Adrenal gland (tissue), 12 donors: ENCODE results near the gene OR8B12. TPM values are rescaled to one million over a fixed set of nuclear protein-coding genes. Genes with fewer than 3 reads are reported as not detected.

Experiments used
- DNase-seq, 7 donors: peaks; one replicate each; pipeline ENCODE4 v3.0.0-alpha.2; 2019 to 2020
- H3K27ac ChIP-seq, 5 donors: fragments of 200-600 bp; sonication (generic) in 4 of 5; 1 replicate in 3 of 5; 2 replicates in 2 of 5; pipeline versions ENCODE4 v1.5.1 to v1.8.0; 2016 to 2020; ENCODE audit warnings: mild to moderate bottlenecking in 1 of 5
- H3K27me3 ChIP-seq: fragments of 200-600 bp; 2 replicates; pipeline ENCODE4 v1.8.0; 2021
- H3K36me3 ChIP-seq, 2 donors: fragments of 200-600 bp; replicated peaks in 1 of 2; 1 replicate in 1 of 2; 2 replicates in 1 of 2; pipeline versions ENCODE4 v1.5.1 to v1.8.0; 2018 to 2022
- H3K4me1 ChIP-seq, 2 donors: fragments of 200-600 bp; replicated peaks in 1 of 2; 1 replicate in 1 of 2; 2 replicates in 1 of 2; pipeline versions ENCODE4 v1.5.1 to v1.8.0; 2018 to 2021
- H3K4me3 ChIP-seq, 4 donors: fragments of 200-600 bp; sonication (generic) in 3 of 4; one replicate each; pipeline ENCODE4 v1.5.1; 2016 to 2018
- H3K9me3 ChIP-seq, 3 donors: fragments of 200-600 bp; sonication (generic) in 1 of 3; replicated peaks in 1 of 3; 1 replicate in 2 of 3; 2 replicates in 1 of 3; pipeline versions ENCODE4 v1.5.1 to v1.8.0; 2016 to 2021
- CTCF ChIP-seq, 6 experiments: fragments of 450-650 bp in 4 of 6; fragments of 200-600 bp in 2 of 6; sonication (generic) in 1 of 6; IDR thresholded peaks; 1 replicate in 5 of 6; 2 replicates in 1 of 6; pipeline versions ENCODE4 v1.5.1 to v1.8.0; 2016 to 2021; ENCODE audit warnings: antibody characterized with exemption in 6 of 6, mild to moderate bottlenecking in 2 of 6, moderate library complexity in 1 of 6
- POLR2A ChIP-seq, 2 donors: fragments of 450-650 bp; IDR thresholded peaks; one replicate each; pipeline ENCODE4 v1.6.1; 2017; ENCODE audit warnings: antibody characterized with exemption in 2 of 2, mild to moderate bottlenecking in 2 of 2, moderate library complexity in 1 of 2
- WGBS, 4 donors: extraction: QIAGEN DNeasy Blood & Tissue Kit in 2 of 4; methylation state at CpG; one replicate each; pipeline versions ENCODE4 v1.1.5 to v1.1.7; 2013 to 2017; 5-methylcytosine and 5-hydroxymethylcytosine counted together
- intact Hi-C, 2 donors: fragments of 100-400 bp; cut with DNase I; formaldehyde crosslinking; loops; one replicate each; pipeline versions ENCODE4 v1.14.1 to v1.15.0; 2022 to 2023
- polyA plus RNA-seq, 3 donors: library from polyadenylated mRNA; stranded (reverse); fragments of 200-250 nt in 2 of 3; fragments of 350-450 nt in 1 of 3; fragmentation: Illumina TruSeq in 1 of 3; extraction: RNeasy Lipid Tissue Mini Kit (QIAGEN cat#74804) in 1 of 3; gene quantifications; one replicate each; pipeline ENCODE4 v1.2.3, GENCODE V29; 2013 to 2014
- total RNA-seq, 9 donors: library from RNA; depleted of rRNA in 4 of 9; stranded (reverse); fragments of >200 nt in 4 of 9; fragments of 120-200 nt in 1 of 9; fragmentation: NEBNext Ultra II Directional in 1 of 9; extraction: Animal tissue kit (Norgen Biotek cat#: 25700) in 1 of 9; gene quantifications; one replicate each; pipeline versions ENCODE4 v1.1.0 to v1.2.4, GENCODE V29; 2013 to 2023
- donor health status: healthy with polysubstance abuse.
- donor health status: Bipolar disorder and iron deficiency.
- donor health status: DM: yes; HTN: yes; CAD: no.
- donor health status: DM: no; HTN: no; CAD: no.
- donor health status: DM: no; HTN: no; CAD: no.
- donor health status: DM: yes; HTN: yes; CAD: no.

OR8B12 gene
- total and polyA plus RNA-seq, 12 donors: not detected

- 36 to 45% (median 43%) methylated on average over 2 of the region's 2 CpGs for WGBS, 4 donors
- no peaks in the 10 kb centered on the region for H3K4me1 ChIP-seq
- intact Hi-C loops: no loop called here
- H3K9me3 ChIP-seq: no peaks in the 10 kb centered on the region
- no peak overlapping the region for H3K4me3 ChIP-seq
- no peak for DNase-seq
- peaks cover 9% of the 10 kb centered on the region for H3K27me3 ChIP-seq
- TF ChIP-seq POLR2A (IDR thresholded peaks at IDR 0.05) (no peak), CTCF (IDR thresholded peaks at IDR 0.05) (no peak)
- H3K36me3 ChIP-seq: no peaks in the 10 kb centered on the region
- H3K27ac ChIP-seq: no peak overlapping the region
Observed at GRCh38 chr11:124556828-124557227, 13.4 kb upstream of the OR8B12 start.

GRCh38 chr11:124551987-124552386 lies 8.5 kb upstream of the OR8B12 start:
- H3K27ac ChIP-seq: no peak overlapping the region
- H3K4me1 ChIP-seq: no peaks in the 10 kb centered on the region
- 68 to 82% (median 77%) methylated on average over 4 of the region's 4 CpGs for WGBS, 4 donors
- DNase-seq: no peak
- no peaks in the 10 kb centered on the region for H3K27me3 ChIP-seq
- H3K4me3 ChIP-seq: no peak overlapping the region
- H3K9me3 ChIP-seq: no peaks in the 10 kb centered on the region
- no peaks in the 10 kb centered on the region for H3K36me3 ChIP-seq
- intact Hi-C loops: no loop called here
- TF ChIP-seq CTCF (IDR thresholded peaks at IDR 0.05) (no peak), POLR2A (IDR thresholded peaks at IDR 0.05) (no peak)

GRCh38 chr11:124551189-124551588 lies 7.7 kb upstream of the OR8B12 start:
- WGBS, 4 donors: 73 to 80% (median 78%) methylated on average over 6 of the region's 6 CpGs
- H3K4me3 ChIP-seq: no peak overlapping the region
- DNase-seq: no peak
- H3K27me3 ChIP-seq: no peaks in the 10 kb centered on the region
- H3K4me1 ChIP-seq: no peaks in the 10 kb centered on the region
- intact Hi-C loops: no loop called here
- no peaks in the 10 kb centered on the region for H3K36me3 ChIP-seq
- no peak overlapping the region for H3K27ac ChIP-seq
- H3K9me3 ChIP-seq: no peaks in the 10 kb centered on the region
- TF ChIP-seq POLR2A (IDR thresholded peaks at IDR 0.05): no peak
- no peak for TF ChIP-seq CTCF (IDR thresholded peaks at IDR 0.05)

- Histone ChIP-seq H3K36me3 (no peaks in the 10 kb centered on the region), H3K27ac (no peak overlapping the region), H3K27me3 (no peaks in the 10 kb centered on the region), H3K9me3 (no peaks in the 10 kb centered on the region), H3K4me3 (no peak overlapping the region), H3K4me1 (no peaks in the 10 kb centered on the region)
- intact Hi-C loops: no loop called here
- DNase-seq: no peak
- TF ChIP-seq CTCF (IDR thresholded peaks at IDR 0.05) (no peak), POLR2A (IDR thresholded peaks at IDR 0.05) (no peak)
- 80 to 83% (median 81%) methylated on average over 6 of the region's 6 CpGs for WGBS, 4 donors
Observed at GRCh38 chr11:124543145-124543544, 309 bp downstream of the OR8B12 start.
